ENCODE results near the gene SLC22A2.

The SLC22A2 gene

GRCh38 chr6:160217863-160218262 is 40.8 kb downstream of the SLC22A2 start:
- no peak for DNase-seq (ENCODE audit: low read depth in 2 of 2, low spot score in 1 of 2)

- DNase-seq (ENCODE audit: low read depth in 2 of 2, low spot score in 1 of 2) = no peak
Observed at GRCh38 chr6:160217073-160217472, 41.5 kb downstream of the SLC22A2 start.

GRCh38 chr6:160215232-160215631 is 43.4 kb downstream of the SLC22A2 start:
- DNase-seq (ENCODE audit: low read depth in 2 of 2, low spot score in 1 of 2) = no peak

- no peak for DNase-seq (ENCODE audit: low read depth in 2 of 2, low spot score in 1 of 2)
Observed at GRCh38 chr6:160207618-160208017, 51.0 kb downstream of the SLC22A2 start.

GRCh38 chr6:160204710-160205109 is 53.9 kb downstream of the SLC22A2 start:
- no peak for DNase-seq (ENCODE audit: low read depth in 2 of 2, low spot score in 1 of 2)

- DNase-seq (ENCODE audit: low read depth in 2 of 2, low spot score in 1 of 2) = no peak
Observed at GRCh38 chr6:160203953-160204352, 54.7 kb downstream of the SLC22A2 start.

- no peak for DNase-seq (ENCODE audit: low read depth in 2 of 2, low spot score in 1 of 2)
Observed at GRCh38 chr6:160203522-160203921, 55.1 kb downstream of the SLC22A2 start.

GRCh38 chr6:160203076-160203475 is 55.5 kb downstream of the SLC22A2 start:
- DNase-seq (ENCODE audit: low read depth in 2 of 2, low spot score in 1 of 2) = no peak

GRCh38 chr6:160202411-160202810 is 56.2 kb downstream of the SLC22A2 start:
- no peak for DNase-seq (ENCODE audit: low read depth in 2 of 2, low spot score in 1 of 2)

- DNase-seq (ENCODE audit: low read depth in 2 of 2, low spot score in 1 of 2) = no peak
Observed at GRCh38 chr6:160201061-160201460, 57.6 kb downstream of the SLC22A2 start.

GRCh38 chr6:160198606-160199211 is 59.9 kb downstream of the SLC22A2 start:
- no peak for DNase-seq (ENCODE audit: low read depth in 2 of 2, low spot score in 1 of 2)

GRCh38 chr6:160197662-160198061 is 61.0 kb downstream of the SLC22A2 start:
- no peak for DNase-seq (ENCODE audit: low read depth in 2 of 2, low spot score in 1 of 2)

GRCh38 chr6:160194808-160195207 is 63.8 kb downstream of the SLC22A2 start:
- no peak for DNase-seq (ENCODE audit: low read depth in 2 of 2, low spot score in 1 of 2)

- no peak for DNase-seq (ENCODE audit: low read depth in 2 of 2, low spot score in 1 of 2)
Observed at GRCh38 chr6:160192840-160193239, 65.8 kb downstream of the SLC22A2 start.

GRCh38 chr6:160190973-160191372 is 67.6 kb downstream of the SLC22A2 start:
- DNase-seq (ENCODE audit: low read depth in 2 of 2, low spot score in 1 of 2) = no peak

- no peak for DNase-seq (ENCODE audit: low read depth in 2 of 2, low spot score in 1 of 2)
Observed at GRCh38 chr6:160190081-160190480, 68.5 kb downstream of the SLC22A2 start.

GRCh38 chr6:160188773-160189172 is 69.8 kb downstream of the SLC22A2 start:
- DNase-seq (ENCODE audit: low read depth in 2 of 2, low spot score in 1 of 2) = no peak

GRCh38 chr6:160180706-160181105 is 77.9 kb downstream of the SLC22A2 start:
- DNase-seq (ENCODE audit: low read depth in 2 of 2, low spot score in 1 of 2) = no peak

- DNase-seq (ENCODE audit: low read depth in 2 of 2, low spot score in 1 of 2) = no peak
Observed at GRCh38 chr6:160178271-160178670, 80.3 kb downstream of the SLC22A2 start.

GRCh38 chr6:160177220-160177619 is 81.4 kb downstream of the SLC22A2 start:
- no peak for DNase-seq (ENCODE audit: low read depth in 2 of 2, low spot score in 1 of 2)

GRCh38 chr6:160174681-160175080 is 83.9 kb downstream of the SLC22A2 start:
- no peak for DNase-seq (ENCODE audit: low read depth in 2 of 2, low spot score in 1 of 2)

GRCh38 chr6:160173806-160174527 is 84.7 kb downstream of the SLC22A2 start:
- no peak for DNase-seq (ENCODE audit: low read depth in 2 of 2, low spot score in 1 of 2)

- no peak for DNase-seq (ENCODE audit: low read depth in 2 of 2, low spot score in 1 of 2)
Observed at GRCh38 chr6:160172704-160173103, 85.9 kb downstream of the SLC22A2 start.
